LNCAP (cell line): Measurements from ENCODE around the gene DAPK2.

ENCODE experiments used
- CTCF ChIP-seq: fragments of 450-650 bp; IDR thresholded peaks from 2 replicates; pipeline ENCODE4 v1.5.1; 2017; ENCODE audit warnings: mild to moderate bottlenecking

The DAPK2 gene

DNA sequence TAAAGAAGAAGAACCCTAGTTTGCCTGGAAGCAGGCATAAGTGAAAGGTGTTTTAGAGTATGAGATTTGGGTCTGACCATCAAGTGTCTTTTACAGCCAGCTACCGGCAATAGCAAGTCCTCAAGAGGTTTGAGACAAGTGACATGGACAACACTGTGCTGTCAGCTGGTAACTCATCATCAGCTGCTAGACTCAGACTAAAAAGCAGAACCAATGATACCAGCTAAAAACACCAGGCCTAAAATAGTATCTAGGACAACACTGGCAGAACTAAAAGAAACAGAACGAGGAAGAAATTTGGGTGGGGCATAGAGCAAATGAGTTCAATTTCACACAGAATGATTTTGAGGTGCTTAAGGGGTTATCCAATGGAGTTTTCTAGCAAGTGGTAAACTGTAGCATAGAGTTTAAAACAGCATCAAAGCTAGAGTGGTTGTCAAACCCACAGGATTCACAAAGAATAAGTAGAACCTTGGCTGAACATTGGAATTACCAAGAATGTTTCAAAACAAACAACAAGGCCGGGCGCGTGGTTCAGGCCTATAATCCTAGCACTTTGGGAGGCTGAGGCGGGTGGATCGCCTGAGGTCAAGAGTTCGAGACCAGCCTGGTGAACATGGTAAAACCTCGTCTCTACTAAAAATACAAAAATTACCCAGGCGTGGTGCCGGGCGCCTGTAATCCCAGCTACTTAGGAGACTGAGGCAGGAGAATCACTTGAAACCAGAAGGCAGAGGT is 43.4 kb upstream of the DAPK2 start:
- no peak for TF ChIP-seq CTCF

DNA sequence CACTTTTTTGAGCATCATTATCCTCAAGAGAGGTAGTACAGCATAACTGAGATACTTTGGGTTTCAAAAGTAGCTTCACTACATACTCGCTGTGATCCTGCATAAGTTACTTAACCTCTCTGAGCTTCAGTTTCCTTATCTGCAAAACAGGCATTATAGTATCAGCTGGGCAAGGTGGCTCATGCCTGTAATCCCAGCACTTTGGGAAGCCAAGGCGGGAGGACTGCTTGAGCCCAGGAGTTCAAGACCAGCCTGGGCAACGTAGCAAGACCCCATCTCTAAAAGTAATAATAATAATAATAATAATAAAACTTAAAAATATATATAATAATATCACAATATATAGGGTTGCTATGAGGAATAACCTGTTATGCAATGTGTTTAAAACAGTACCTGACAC is 36.5 kb upstream of the DAPK2 start:
- no peak for TF ChIP-seq CTCF

GRCh38 chr15:64072812-64073211 is 26.5 kb upstream of the DAPK2 start:
- TF ChIP-seq CTCF, result no peak

DNA sequence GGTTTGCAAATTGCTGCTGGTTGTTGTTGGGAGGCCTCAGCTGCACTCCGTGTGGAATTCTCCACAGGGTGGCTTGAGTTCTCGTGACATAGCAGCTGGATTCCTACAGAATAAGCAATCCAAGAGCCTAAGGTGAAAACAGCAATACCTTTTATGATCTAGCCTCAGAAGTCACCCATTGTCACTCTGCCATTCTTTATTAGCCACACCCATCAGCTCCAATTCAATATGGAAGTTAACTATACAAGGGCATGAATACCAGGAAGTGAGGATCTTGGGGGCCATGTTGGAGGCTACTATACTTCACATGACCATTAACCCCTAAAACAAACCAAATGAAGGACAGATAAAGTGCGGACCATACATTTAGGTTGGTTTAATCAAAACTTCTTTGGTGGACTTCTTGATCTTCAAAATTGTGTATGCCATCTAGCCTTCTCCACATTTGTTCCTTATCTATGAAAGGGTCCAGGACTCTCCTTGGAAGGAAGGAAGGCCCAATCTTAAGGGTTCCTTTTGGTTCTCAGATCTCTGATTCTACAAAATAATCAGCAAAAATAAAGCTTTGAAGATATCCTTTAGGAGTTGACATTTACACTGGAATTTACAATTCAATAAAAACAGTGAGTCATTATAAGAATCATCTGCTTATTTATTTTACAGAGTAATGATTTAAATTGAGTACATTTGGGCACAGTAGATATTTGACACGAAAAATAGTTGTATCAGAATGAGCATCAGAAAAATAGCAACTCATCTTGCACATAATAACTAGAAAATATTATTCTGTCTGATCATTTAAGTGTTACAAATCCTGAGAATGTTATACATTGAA is 25.9 kb upstream of the DAPK2 start:
- no peak for TF ChIP-seq CTCF

GRCh38 chr15:64070965-64071851 is 24.9 kb upstream of the DAPK2 start:
- TF ChIP-seq CTCF, result no peak

DNA sequence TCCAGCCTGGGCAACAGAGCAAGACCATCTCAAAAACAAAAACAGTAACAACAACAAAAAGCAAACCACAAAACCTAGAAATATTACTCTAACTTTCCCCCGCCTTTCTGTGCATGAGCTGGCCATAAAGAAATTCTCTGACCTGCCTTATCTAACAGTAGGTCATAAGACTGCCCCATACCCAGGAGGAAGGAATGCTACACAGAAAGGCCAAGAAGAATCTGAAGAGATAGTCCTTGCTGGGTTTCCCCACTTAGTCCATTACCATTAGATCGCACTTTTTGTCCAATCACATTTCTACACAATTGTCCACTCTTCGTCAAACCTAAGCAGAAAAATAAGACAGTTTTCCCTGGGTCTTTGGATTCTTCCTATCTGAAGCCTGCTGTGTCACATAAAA is 23.8 kb upstream of the DAPK2 start:
- no peak for TF ChIP-seq CTCF

GRCh38 chr15:64068133-64068532 is 21.8 kb upstream of the DAPK2 start:
- TF ChIP-seq CTCF, result no peak
